Measurements from ENCODE around the gene MTMR4.
"Not testable (repeated sequence)": the region's sequence is repeated elsewhere in the genome, so short reads cannot be mapped to it uniquely, and the experiment has no call there.

MTMR4 gene

DNA sequence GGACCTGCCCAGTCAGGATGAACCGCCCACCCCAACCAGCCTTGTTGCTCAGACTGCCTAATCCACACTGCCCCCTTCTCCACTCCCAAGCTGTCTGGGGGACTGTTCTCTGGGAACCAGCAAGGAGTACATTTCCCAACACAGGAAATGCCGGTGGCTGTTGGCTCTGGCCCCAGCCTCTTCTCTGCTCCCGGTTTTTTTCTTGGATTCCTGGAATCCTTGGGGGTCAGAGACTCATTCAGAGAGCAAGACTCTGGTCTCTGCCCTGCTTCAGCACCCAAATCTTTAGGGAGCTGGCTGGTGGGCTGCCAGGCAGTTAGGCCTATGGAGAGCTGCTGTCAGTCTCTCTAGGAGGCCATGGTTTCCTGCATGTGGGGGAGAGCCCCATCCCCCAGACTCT is 10.8 kb upstream of the MTMR4 start:
- no peak for DNase-seq (ENCODE audit: low read depth)

DNA sequence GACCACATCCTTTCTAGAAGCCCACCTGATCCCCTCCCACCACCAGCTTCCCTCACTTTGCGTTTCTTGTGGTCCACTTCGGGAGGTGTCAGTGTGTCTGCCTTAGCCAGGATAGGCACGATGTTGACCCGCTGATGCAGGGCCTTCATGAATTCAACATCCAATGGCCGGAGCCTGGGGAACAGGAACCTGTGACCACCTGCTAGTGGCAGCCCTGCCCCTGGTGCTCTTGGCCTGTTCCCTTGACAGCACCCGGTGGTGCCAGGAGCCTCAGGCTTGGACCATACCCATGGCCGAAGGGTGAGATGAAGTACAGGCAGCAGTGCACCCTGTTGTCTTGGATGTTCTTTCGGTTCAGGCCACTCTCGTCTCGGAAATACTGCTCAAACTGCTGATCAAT is 7.2 kb upstream of the MTMR4 start:
- no peak for DNase-seq (ENCODE audit: low read depth)

DNA sequence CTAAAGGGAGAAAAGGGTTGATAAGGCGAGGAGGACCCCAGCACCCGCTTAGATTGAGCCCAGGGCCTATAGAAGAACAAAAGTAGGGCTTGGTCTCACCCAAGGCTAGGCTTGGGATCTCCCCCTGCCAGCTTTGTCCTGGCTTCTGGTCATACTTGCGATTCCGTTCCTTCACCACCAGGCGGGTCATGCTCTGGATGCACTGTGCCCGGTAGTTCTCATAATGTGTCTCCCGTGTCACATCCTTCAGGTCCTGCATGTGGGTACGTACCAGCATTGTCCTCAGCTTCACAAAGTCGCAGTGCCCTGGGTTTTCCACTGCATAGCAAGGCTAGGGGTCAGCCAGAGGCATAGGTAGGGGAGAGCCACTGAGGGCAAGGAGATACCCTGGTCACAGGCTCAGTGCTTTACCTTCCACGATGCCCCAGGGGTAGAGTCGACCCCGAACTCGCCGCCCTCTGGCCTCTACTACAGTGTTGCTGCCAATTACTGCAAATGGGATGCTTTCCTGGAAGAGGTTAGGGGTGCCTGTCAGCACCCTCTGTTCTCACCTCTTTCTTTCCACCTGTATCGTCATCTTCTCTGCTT is 6.5 kb upstream of the MTMR4 start:
- no peak for DNase-seq (ENCODE audit: low read depth)

DNA sequence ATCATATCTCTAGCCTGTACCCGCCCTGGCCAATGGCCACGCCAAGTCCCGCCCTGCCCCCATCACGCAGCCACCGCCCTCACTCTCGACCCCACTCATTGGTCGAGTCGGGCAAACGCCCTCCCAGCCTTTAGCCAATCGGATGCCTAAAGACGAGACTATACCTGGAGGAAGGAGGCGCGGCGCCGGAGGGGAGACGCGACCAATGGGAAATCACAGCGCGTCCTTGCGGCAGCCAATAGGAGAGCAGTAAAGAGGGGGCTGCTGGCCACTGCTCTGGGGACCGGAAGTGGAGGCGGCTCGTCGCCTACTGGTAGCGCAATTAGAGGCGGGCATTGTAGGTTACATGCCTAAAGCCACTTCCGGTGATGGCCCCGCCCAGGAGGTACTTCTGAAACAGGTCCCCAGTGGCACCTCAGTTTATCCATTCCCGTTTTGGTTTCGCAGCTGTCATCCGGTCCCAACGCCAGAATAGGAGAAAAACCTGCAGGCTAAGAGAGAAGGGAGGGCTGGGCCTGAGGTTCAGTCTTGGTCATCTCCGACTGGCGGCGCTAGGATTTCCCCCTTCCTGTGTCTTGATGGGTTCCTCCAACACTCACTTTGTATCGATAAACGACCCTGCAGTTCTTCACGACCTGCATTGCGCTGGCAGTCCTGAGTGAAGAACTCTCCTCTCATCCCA is 3.6 kb upstream of the MTMR4 start:
- peak; percentile 99 for DNase-seq (ENCODE audit: low read depth)

DNA sequence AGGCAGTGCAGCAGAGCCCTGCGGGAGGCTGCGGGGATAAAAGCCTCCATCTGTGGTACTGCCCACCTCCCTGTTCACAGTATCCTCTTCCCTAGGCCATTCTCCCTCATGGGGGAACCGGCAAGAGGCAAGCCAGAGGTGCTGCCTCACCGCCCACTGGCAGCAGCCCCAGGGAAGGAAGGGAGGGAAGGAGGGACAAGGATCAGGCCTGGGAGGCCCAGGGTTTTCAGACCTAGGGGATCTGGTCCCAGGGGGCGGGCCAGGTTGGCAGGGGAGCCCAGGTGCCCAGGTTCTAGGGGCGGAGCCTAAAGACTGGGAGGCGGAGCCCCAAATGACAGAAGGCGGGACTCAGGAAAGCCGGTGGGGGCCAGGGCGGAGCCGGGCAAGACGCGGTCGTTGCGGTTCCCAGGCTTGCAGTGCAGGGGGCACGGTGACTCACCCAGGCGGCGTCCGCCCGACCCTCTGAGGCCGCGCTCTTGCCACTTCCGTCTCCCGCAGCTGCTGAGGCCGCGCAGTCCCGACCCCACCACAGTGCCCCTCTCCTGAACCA is 3.0 kb upstream of the MTMR4 start:
- no peak for DNase-seq (ENCODE audit: low read depth)

DNA sequence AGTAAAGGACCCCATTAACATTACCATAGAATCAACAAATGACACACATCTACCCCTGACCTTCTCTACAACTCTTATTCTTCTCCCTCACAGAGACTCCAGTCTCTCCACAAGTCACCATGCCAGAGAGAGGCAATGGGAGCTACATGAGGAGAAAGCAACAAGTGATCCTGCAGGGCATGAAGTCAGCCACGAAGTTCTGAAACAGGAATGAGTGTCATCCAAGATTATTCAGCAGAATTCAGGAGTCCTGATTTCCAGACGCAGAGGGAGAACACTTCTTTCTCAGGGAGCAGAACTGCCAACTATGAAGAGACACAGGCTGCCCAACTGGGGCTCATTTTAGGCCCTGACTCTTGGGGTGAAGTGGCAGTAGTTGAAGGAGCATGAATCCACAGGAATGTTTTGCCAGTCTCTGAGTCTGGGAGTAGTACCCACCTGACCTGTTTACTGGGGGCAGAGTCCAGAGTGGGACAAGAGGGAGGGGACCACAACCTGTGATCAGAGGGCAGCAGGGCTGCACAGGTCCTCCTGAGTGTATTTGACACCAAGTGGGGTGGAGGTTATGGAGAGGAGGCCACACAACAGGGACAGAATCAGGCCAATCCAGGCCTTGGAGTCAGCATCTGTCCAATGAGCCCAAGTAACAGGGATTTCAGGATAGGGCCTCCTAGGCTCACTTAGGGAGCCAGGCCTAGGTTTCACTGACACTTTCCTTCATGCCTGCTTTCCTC is 2.4 kb upstream of the MTMR4 start:
- no peak for DNase-seq (ENCODE audit: low read depth)

DNA sequence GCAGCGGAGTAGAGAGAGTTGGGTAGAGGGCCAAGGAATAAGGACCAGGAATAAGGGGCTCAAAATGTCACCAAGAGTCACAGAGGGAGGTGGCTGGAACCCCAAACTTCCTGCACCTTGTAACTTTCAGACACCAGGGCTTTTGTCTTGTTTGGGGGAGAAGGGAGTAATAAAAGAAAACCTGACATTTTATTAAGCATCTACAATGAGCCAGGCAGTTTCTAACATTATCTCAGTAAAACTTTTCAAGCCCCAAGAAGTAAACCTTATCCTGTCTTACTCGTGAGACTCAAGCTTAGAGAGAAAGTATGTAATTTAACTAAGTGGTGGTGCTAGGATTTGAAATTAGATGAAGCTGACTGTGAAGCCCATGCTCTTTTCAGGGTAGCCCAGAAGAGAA is 848 bp upstream of the MTMR4 start:
- no peak for DNase-seq (ENCODE audit: low read depth)

DNA sequence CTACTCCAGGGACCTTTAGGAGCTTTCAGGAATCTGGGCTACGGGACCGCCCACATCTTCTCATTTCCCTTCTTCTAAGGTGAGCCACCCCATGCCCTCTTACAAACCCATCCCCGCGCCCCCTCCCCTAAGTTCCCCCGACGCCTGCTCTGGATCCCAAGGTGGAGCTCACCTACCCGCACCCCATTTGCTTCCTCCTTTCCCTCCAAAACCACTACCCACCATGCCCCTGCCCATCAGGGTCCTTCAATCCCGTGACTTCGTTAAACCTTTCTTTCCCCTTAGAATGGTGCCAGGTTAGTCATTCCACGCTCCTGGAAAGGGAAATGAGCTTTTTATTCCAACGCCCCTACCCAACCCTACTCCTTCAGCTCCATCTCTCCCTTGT is 326 bp upstream of the MTMR4 start:
- DNase-seq (ENCODE audit: low read depth): no peak

DNA sequence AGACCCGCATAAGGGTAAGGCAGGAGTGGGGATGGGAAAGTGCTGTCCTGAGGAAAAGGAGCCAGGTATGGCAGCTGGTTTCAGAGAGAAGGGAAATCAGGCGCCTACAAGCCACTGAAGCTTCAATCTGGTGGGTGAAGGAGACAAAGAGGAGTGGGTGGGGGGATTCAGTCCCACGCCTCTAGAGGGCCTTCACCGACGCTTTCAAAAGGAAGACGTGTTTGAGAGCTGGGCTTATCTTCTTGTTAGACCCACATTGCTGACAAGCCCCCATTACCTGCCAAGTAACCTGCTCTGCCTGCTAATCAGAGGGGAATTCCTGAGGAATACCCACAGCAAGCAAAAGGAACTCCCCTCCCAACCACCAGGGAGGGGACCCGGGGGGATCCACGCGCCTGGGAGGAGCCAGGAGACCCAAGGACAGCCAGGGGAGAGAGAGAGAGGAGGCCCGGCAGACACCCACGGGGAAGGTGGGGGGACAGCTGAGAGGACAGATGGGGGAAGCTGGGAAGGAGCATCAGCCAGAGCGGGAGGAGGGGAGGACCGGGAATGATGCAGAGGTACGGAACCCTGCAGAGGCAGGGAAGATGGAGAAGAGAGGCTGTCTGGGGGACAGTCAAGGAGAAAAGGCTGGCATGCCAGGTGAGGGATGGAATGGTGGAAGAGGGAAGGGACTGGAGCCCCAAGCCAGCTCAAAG is 1.0 kb downstream of the MTMR4 start:
- no peak for DNase-seq (ENCODE audit: low read depth)

DNA sequence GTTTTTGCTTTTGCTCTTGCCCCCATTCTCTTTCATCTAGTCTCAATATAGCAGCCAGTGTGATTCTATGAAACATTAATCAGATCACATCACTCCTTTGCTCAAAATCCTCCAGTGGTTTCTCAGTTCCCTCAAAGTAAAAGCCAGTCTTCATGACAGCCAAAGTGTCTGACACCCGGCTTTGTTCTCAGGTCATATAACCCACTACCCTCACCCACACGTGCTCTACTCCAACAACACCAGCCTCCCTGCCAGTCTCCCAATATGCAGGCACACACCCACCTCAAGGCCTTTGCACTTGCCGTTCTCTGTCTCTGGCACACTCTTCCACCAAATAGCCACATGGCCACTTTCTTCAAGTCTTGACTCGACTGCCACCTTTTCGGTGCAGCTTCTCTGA is 4.4 kb downstream of the MTMR4 start:
- no peak for DNase-seq (ENCODE audit: low read depth)

DNA sequence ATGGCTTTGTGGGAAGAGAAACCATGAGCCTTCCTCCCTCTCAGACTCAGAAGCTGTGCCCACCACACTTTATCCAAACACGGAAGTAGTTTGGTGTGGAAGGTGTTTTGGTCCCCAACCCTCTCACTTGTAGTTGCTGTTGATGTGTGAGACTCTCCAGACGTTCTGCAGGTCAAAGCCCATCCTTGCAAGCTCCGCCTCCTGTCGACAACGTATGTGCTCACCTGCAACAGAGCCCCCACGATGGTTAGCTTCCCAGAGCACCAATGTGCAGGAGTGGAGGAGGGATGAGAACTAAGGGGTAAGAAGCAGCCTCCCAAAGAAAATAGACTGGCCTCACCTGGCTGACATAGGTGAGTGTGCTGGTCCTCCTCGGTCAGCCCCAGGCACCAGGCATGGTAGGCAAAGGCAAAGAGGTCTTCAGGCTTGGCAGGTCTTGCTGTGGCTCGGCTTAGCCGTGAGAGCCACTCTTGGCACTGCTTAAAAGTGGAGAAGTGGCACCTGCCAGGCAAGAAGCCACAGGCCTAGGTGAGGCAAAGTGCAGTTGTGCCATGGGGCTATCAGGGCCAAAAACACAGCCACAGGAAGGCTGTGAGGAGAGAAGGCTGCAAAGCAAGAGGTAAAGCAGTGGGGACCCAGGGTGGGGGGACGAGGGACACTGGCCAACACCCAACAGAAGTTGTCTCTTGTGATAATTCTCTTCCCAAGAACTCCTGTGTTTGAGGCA is 5.9 kb downstream of the MTMR4 start:
- no peak for DNase-seq (ENCODE audit: low read depth)

DNA sequence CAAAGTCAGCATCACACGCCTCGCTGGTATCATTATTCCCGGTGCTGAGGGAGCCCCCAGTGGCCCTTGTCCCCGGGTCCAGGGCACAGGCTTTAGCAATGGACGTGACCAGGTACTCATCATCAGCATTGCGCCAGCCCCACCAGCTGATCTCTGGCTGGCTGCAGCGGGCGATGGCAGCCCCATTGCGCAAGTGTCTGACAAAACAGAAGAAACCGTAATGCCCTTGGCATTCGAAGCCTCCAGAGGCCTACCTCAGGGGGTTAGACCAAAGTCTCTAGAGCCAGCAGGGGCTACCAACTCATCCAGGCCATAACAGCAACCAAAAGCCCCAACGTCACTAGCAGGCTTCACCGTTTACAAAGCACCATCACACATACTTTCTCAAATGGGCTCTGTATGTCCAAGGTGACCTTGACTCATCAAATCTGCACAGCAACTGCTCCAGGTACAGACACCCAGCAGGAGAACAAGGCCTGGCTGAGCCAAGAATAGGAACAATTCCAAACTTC is 7.3 kb downstream of the MTMR4 start:
- no peak for DNase-seq (ENCODE audit: low read depth)

DNA sequence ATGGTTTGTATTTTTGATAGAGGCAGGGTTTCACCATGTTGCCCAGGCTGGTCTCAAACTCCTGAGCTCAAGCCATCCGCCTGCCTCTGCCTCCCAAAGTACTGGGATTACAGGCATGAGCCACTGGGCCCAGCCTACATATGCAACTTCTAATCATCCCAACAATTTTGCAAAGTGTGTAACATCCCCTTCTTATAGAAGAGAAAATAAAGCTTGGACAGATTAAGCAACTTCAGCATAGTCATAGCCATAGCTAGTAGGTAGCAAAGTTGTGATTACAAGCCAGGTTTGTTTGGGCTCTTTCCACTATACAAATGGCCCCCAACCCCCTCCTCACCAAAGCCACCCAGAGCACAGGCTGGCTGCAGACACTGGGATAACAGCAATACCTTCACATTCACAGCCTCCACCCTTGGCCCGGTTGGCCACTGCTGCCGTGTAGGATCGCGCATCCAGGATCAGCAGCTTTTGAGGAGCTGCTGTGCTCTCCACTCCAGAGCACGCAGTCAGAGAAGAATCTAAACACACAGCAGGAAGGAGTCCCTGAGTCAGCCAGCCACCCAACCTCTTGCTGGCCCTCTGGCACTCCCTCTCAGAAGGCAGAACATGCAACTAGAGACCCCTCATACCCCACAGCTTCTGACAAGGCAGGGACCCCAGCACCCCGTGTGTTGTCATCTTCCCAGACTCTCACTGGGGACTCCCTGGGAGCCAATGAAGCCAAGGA is 7.9 kb downstream of the MTMR4 start:
- DNase-seq (ENCODE audit: low read depth): no peak

DNA sequence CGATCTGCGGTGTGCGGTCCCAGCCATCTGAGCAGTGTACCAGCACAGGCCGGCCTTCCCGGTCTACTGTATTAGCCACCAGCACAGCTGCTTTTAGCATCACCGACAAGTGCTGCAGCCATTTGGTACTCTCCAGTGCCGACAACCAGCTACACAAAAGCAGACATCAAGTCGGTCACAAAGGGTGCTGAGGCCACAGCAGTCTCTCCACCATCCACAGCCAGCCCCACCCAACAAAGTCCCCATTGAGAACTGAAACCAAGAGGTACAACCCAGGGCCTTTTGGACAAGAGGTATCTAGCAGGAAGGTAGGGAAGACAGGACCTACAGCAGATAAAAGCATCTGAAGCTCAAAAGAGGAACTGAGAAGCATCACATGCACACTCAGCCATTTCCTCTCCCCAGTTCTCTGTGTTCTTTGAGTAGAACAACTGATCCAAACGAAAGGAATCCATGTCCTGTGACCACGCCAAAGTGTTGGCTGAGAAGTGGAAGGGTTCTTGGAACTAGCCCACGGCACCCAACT is 9.5 kb downstream of the MTMR4 start:
- no peak for DNase-seq (ENCODE audit: low read depth)

DNA sequence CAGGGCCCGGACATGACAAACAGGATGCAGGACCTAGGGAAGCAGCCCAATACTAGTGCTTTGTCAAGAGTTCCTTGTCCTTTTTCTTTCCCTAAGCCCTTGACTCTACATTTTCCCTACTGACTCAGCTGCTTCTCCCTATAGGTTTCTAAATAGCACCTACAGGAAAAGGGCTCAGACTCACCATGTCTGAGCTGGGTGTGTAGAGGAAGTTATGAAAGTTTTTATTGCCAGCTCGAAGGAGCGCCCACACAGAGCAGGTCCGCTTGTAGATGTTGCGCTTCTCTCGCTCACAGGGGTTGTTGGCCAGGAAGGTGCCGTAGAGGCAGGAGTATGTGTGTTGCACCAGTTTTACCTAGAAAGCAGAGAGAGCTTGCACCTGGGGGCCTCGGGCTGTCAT is 10.6 kb downstream of the MTMR4 start:
- DNase-seq (ENCODE audit: low read depth): no peak

DNA sequence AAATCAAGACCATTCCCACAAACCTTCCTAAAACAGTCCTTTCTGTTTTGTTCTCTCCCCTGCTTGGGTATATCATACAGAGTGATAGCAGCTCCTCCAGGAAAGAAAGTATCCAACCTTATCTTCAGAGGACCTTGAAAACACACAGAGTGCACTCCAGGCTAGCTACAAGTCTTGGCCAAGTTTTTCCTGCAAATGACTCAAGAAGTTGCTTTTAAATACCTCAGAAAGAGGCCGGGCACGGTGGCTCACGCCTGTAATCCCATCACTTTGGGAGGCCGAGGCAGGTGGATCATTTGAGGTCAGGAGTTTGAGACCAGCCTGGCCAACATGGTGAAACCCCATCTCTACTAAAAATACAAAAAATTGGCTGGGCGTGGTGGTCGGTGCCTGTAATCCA is 11.3 kb downstream of the MTMR4 start:
- DNase-seq (ENCODE audit: low read depth): not testable (repeated sequence)

DNA sequence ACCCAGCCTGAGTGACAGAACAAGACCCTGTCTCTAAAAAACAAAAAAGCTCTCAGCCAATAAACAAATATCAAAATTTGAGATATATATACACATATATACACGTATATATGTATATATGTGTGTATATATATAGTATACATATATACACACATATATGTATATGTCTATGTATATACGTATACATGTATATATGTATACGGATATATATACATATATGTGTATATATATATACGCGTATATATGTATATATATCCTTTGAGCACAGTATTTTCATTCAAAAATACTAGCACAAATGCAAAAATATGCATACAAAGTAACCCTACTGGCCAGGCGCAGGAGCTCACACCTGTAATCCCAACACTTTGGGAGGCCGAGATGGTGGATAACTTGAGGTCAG is 13.0 kb downstream of the MTMR4 start:
- DNase-seq (ENCODE audit: low read depth): no peak

DNA sequence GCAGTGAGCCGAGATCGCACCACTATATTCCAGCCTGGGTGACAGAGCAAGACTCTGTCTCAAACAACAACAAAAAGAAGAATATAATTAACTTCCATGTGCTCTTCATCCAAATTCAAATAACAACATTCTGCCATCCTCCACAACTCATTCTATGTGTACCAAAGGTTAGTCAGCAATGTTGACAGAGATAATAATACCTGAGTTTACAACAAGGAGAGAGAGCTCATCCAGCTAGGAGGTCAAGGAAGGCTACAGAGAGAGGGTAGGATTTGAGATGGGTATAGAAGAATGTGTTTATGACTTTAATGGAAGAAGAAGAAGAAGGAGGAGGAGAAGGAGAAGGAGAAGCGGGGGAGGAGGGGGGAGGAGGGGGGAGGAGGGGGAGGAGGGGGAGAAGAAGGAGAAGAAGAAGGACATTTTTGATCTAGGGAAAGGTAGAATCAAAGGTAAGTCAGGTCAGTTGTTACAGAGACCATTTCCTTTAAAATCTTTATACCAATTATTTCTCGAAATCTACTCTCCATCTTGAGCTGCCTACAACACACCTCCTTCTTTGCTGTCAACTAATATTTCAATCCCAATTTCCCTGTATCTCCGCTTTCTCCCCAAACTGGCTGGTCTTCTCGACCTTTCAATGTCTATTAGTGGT is 16.1 kb downstream of the MTMR4 start:
- DNase-seq (ENCODE audit: low read depth): no peak

DNA sequence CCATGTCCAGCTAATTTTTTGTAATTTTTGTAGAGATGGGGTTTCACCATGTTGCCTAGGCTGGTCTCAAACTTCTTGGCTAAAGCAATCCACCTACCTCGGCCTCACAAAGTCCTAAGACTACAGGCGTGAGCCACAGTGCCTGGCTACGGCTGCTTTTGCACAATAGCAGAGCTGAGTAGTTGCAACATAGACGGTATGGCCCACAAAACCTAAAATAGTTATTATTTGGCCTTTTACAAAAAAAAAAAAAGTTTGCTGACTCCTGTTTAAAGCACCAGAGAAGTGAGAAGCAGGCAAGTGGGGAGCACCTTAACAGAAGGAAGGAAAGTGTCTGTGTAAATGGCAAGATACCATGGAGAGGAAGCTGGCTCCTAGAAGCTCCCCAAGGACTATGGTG is 20.9 kb downstream of the MTMR4 start:
- no peak for DNase-seq (ENCODE audit: low read depth)
